ENCODE measurements around the gene SHTN1. TPM values are rescaled to one million over a fixed set of nuclear protein-coding genes. Genes with fewer than 3 reads are reported as not detected.

Gene SHTN1
- total and polyA plus RNA-seq, 2 experiments from 2014 or later = 6.7 to 8.0 TPM

DNA sequence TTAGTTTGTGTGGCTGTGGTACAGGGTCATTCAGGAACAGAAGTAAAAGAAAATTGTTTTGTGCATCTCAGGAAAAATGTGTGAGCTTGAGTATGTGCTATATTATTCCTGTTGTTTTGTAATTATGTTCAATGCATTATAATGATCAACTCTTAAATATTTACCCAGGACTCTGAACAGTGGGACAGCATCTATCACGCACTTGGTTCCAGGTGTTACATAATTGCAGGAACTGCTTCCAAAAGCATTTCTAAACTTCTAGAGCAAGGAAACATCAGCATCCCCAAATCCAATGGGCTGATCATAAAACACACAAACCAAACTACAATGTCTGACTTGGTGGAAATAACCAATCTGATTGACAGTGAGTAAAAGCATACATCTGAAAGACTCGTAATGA, 129.1 kb downstream of the SHTN1 start:
- Histone ChIP-seq H3K9me2 (ENCODE audit: insufficient read depth) (no peaks in the 10 kb centered on the region; the same call in 1 of the 2 replicates), H3K4me3 (no peak overlapping the region), H3K36me3 (ENCODE audit: insufficient read depth) (no peaks in the 10 kb centered on the region), H3K4me2 (no peak overlapping the region), H3K4me1 (ENCODE audit: insufficient read depth) (peaks cover 45% of the 10 kb centered on the region), H3F3A (replicated peaks; ENCODE audit: low read depth) (no peaks in the 10 kb centered on the region), H3K27ac (ENCODE audit: low read depth) (no peak overlapping the region), H3K79me2 (replicated peaks; ENCODE audit: insufficient read depth) (no peaks in the 10 kb centered on the region), H2AFZ (no peak overlapping the region), H4K20me1 (replicated peaks; ENCODE audit: insufficient read depth) (no peaks in the 10 kb centered on the region), H3K27me3 (ENCODE audit: insufficient read depth) (no peaks in the 10 kb centered on the region)
- peaks cover 2% of the 10 kb centered on the region for H3K27me3 Mint-ChIP-seq (ENCODE audit: insufficient read depth, low read depth, poor library complexity)
- TF ChIP-seq STAT1 (IDR thresholded peaks at IDR 0.05; ENCODE audit: unreplicated experiment) (no peak), ZNF331 (CRISPR knock-in tag; IDR thresholded peaks at IDR 0.05; ENCODE audit: low read depth) (no peak), ZNF114 (CRISPR knock-in tag; IDR thresholded peaks at IDR 0.05) (no peak), CREB1 (CRISPR knock-in tag; IDR thresholded peaks at IDR 0.05; ENCODE audit: low read depth) (no peak), NANOG (IDR thresholded peaks at IDR 0.05; ENCODE audit: borderline replicate concordance) (no peak), POLR2AphosphoS5 (IDR thresholded peaks at IDR 0.05; ENCODE audit: low read depth) (no peak), EZH2 (IDR thresholded peaks at IDR 0.05; ENCODE audit: low read depth, unreplicated experiment) (no peak), JUNB (IDR thresholded peaks at IDR 0.05; ENCODE audit: unreplicated experiment) (no peak), ETS1 (IDR thresholded peaks at IDR 0.05) (no peak), REST (IDR thresholded peaks at IDR 0.05; ENCODE audit: unreplicated experiment) (no peak), ZNF462 (CRISPR knock-in tag; IDR thresholded peaks at IDR 0.05) (no peak), EZH2phosphoT487 (IDR thresholded peaks at IDR 0.05; ENCODE audit: unreplicated experiment) (no peak)
- TF ChIP-seq, protein P1, sequence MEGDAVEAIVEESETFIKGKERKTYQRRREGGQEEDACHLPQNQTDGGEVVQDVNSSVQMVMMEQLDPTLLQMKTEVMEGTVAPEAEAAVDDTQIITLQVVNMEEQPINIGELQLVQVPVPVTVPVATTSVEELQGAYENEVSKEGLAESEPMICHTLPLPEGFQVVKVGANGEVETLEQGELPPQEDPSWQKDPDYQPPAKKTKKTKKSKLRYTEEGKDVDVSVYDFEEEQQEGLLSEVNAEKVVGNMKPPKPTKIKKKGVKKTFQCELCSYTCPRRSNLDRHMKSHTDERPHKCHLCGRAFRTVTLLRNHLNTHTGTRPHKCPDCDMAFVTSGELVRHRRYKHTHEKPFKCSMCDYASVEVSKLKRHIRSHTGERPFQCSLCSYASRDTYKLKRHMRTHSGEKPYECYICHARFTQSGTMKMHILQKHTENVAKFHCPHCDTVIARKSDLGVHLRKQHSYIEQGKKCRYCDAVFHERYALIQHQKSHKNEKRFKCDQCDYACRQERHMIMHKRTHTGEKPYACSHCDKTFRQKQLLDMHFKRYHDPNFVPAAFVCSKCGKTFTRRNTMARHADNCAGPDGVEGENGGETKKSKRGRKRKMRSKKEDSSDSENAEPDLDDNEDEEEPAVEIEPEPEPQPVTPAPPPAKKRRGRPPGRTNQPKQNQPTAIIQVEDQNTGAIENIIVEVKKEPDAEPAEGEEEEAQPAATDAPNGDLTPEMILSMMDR (conservative IDR thresholded peaks at IDR 0.05; ENCODE audit: low read depth in 2 of 2) = no peak
- peaks cover 9% of the 10 kb centered on the region for H3K9me3 Mint-ChIP-seq
- H3K27ac Mint-ChIP-seq = no peak overlapping the region
- H3K4me1 Mint-ChIP-seq = peaks cover 39% of the 10 kb centered on the region
- DNase-seq (ENCODE audit: low spot score) (no peak), ATAC-seq (no peak)
- H3K36me3 Mint-ChIP-seq (ENCODE audit: low read depth) = peaks cover 6% of the 10 kb centered on the region
- H3K4me3 Mint-ChIP-seq = no peak overlapping the region
